IPS-20b (cell line): ENCODE measurements around the gene ACAA2.
"Not testable (repeated sequence)": the region's sequence is repeated elsewhere in the genome, so short reads cannot be mapped to it uniquely, and the experiment has no call there.

Source experiments
- H3K27ac ChIP-seq: one replicate; pipeline ENCODE4 v1.5.1; 2013; ENCODE audit warnings: low read length
- H3K27me3 ChIP-seq: 2 replicates; pipeline ENCODE4 v1.6.1; 2013; ENCODE audit warnings: mild to moderate bottlenecking, low read length, inconsistent platforms; ENCODE audit not compliant: insufficient read depth
- H3K36me3 ChIP-seq: 2 replicates; pipeline ENCODE4 v1.6.1; 2013; ENCODE audit warnings: low read depth, mild to moderate bottlenecking, inconsistent platforms, low read length, moderate library complexity; ENCODE audit not compliant: insufficient read depth
- H3K4me1 ChIP-seq: 2 replicates; pipeline ENCODE4 v1.6.1; 2013; ENCODE audit warnings: mild to moderate bottlenecking, control low read depth, inconsistent platforms, low read length, moderate library complexity; ENCODE audit not compliant: insufficient read depth
- H3K4me3 ChIP-seq: 2 replicates; pipeline ENCODE4 v1.5.1; 2013; ENCODE audit warnings: mild to moderate bottlenecking, low read length, inconsistent platforms
- H3K9ac ChIP-seq: 2 replicates; pipeline ENCODE4 v1.6.1; 2013; ENCODE audit warnings: low read depth, mild to moderate bottlenecking, inconsistent platforms, low read length, moderate library complexity
- H3K9me3 ChIP-seq: 2 replicates; pipeline ENCODE4 v1.6.1; 2013; ENCODE audit warnings: mild to moderate bottlenecking, low read depth, low read length, inconsistent platforms; ENCODE audit not compliant: insufficient read depth

ACAA2 gene

GRCh38 chr18:49800491-49800890, 12.8 kb downstream of the ACAA2 start:
- H3K27me3 ChIP-seq, H3K9ac ChIP-seq, H3K27ac ChIP-seq, H3K9me3 ChIP-seq, H3K4me1 ChIP-seq, H3K4me3 ChIP-seq: not testable (repeated sequence)
- H3K36me3 ChIP-seq: peaks cover 56% of the 10 kb centered on the region

GRCh38 chr18:49799806-49800205, 13.5 kb downstream of the ACAA2 start:
- not testable (repeated sequence) for H3K27me3 ChIP-seq, H3K4me1 ChIP-seq, H3K27ac ChIP-seq, H3K9ac ChIP-seq, H3K4me3 ChIP-seq, H3K9me3 ChIP-seq
- peaks cover 62% of the 10 kb centered on the region for H3K36me3 ChIP-seq

GRCh38 chr18:49798001-49798400, 15.3 kb downstream of the ACAA2 start:
- Histone ChIP-seq H3K27ac (no peak overlapping the region), H3K4me1 (peaks cover 10% of the 10 kb centered on the region; the same call in 1 of the 2 replicates), H3K9ac (no peak overlapping the region), H3K27me3 (no peaks in the 10 kb centered on the region), H3K9me3 (no peaks in the 10 kb centered on the region; the same call in 1 of the 2 replicates), H3K4me3 (no peak overlapping the region), H3K36me3 (peaks cover 81% of the 10 kb centered on the region)

- Histone ChIP-seq H3K27ac (no peak overlapping the region), H3K9me3 (no peaks in the 10 kb centered on the region), H3K4me3 (no peak overlapping the region), H3K4me1 (peaks cover 10% of the 10 kb centered on the region; the same call in 1 of the 2 replicates), H3K9ac (no peak overlapping the region), H3K36me3 (peaks cover 80% of the 10 kb centered on the region), H3K27me3 (no peaks in the 10 kb centered on the region)
Measured at GRCh38 chr18:49795612-49796552, 17.5 kb downstream of the ACAA2 start.

- peaks cover 89% of the 10 kb centered on the region for H3K36me3 ChIP-seq
- H3K9me3 ChIP-seq: no peaks in the 10 kb centered on the region
- H3K27me3 ChIP-seq: no peaks in the 10 kb centered on the region
- H3K4me1 ChIP-seq: peaks cover 10% of the 10 kb centered on the region; the same call in 1 of the 2 replicates
- H3K4me3 ChIP-seq: no peak overlapping the region
- no peak overlapping the region for H3K9ac ChIP-seq
- no peak overlapping the region for H3K27ac ChIP-seq
Measured at GRCh38 chr18:49794743-49795142, 18.6 kb downstream of the ACAA2 start.

- not testable (repeated sequence) for H3K9ac ChIP-seq, H3K27ac ChIP-seq, H3K4me3 ChIP-seq, H3K9me3 ChIP-seq, H3K27me3 ChIP-seq, H3K4me1 ChIP-seq
- H3K36me3 ChIP-seq: peaks cover 96% of the 10 kb centered on the region
Measured at GRCh38 chr18:49789560-49790134, 23.7 kb downstream of the ACAA2 start.

- Histone ChIP-seq H3K4me3 (no peak overlapping the region), H3K4me1 (no peaks in the 10 kb centered on the region), H3K9me3 (no peaks in the 10 kb centered on the region; the same call in 1 of the 2 replicates), H3K36me3 (peaks cover 96% of the 10 kb centered on the region), H3K27ac (no peak overlapping the region), H3K9ac (no peak overlapping the region), H3K27me3 (no peaks in the 10 kb centered on the region)
Measured at GRCh38 chr18:49788327-49788898, 24.9 kb downstream of the ACAA2 start.

- peaks cover 96% of the 10 kb centered on the region for H3K36me3 ChIP-seq
- no peak overlapping the region for H3K9ac ChIP-seq
- no peak overlapping the region for H3K4me3 ChIP-seq
- H3K4me1 ChIP-seq: no peaks in the 10 kb centered on the region
- no peaks in the 10 kb centered on the region; the same call in 1 of the 2 replicates for H3K9me3 ChIP-seq
- H3K27ac ChIP-seq: no peak overlapping the region
- H3K27me3 ChIP-seq: no peaks in the 10 kb centered on the region
Measured at GRCh38 chr18:49786019-49786720, 27.2 kb downstream of the ACAA2 start.

GRCh38 chr18:49784427-49785185, 28.7 kb downstream of the ACAA2 start:
- Histone ChIP-seq H3K4me3 (no peak overlapping the region), H3K9ac (no peak overlapping the region), H3K4me1 (no peaks in the 10 kb centered on the region), H3K36me3 (peaks cover 88% of the 10 kb centered on the region), H3K27me3 (no peaks in the 10 kb centered on the region), H3K27ac (no peak overlapping the region), H3K9me3 (no peaks in the 10 kb centered on the region; the same call in 1 of the 2 replicates)

- H3K4me1 ChIP-seq, H3K9ac ChIP-seq, H3K27me3 ChIP-seq, H3K27ac ChIP-seq, H3K9me3 ChIP-seq, H3K4me3 ChIP-seq: not testable (repeated sequence)
- H3K36me3 ChIP-seq: peaks cover 83% of the 10 kb centered on the region
Measured at GRCh38 chr18:49783631-49784030, 29.7 kb downstream of the ACAA2 start.
